ENCODE data around the gene S100B.

DNA sequence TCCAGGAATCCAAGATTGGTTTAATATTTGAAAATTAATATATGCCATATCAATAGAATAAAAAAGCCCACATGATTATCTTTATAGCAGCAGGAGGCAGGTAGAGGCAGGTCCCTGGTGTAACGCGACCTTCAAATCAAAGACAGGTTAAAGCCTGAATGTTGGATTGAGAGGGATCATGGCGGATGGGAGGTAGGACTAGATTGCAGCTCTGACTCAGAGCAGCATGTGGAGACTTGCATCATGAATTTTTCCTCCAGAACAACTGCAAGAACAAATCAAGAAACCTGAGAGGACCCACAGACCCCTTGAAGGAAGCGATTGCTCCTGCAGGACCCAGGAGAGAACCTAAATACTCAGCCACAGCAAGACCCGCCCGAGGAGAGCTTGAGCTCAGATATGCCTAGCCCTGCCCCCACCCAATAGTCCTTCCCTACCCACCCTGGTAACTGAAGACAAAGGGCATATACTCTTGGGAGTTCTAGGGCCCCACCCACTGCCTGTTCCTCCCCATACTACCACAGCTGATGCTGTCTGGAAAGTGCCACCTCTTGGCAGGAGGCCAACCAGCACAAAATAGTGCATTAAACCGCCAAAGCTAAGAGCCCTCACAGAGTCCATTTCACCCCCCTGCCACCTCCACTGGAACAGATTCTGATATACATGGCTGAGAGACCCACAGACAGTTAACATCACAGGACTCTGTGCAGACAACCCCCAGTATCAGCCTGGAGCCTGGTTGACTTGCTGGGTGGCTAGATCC, 19.5 kb downstream of the S100B start:
- TF ChIP-seq, protein P1, sequence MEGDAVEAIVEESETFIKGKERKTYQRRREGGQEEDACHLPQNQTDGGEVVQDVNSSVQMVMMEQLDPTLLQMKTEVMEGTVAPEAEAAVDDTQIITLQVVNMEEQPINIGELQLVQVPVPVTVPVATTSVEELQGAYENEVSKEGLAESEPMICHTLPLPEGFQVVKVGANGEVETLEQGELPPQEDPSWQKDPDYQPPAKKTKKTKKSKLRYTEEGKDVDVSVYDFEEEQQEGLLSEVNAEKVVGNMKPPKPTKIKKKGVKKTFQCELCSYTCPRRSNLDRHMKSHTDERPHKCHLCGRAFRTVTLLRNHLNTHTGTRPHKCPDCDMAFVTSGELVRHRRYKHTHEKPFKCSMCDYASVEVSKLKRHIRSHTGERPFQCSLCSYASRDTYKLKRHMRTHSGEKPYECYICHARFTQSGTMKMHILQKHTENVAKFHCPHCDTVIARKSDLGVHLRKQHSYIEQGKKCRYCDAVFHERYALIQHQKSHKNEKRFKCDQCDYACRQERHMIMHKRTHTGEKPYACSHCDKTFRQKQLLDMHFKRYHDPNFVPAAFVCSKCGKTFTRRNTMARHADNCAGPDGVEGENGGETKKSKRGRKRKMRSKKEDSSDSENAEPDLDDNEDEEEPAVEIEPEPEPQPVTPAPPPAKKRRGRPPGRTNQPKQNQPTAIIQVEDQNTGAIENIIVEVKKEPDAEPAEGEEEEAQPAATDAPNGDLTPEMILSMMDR (IDR thresholded peaks at IDR 0.05; ENCODE audit: poor library complexity): no peak
- TF ChIP-seq EZH2phosphoT487 (IDR thresholded peaks at IDR 0.05; ENCODE audit: low read depth, severe bottlenecking, unreplicated experiment) (no peak), EZH2 (IDR thresholded peaks at IDR 0.05; ENCODE audit: borderline replicate concordance) (no peak)

Data from hepatocyte (in vitro differentiated cells).